HG03280 (cell line): Measurements from ENCODE around the gene ARHGEF16.

Source experiments
- ATAC-seq: cut with Tn5 transposase; IDR thresholded peaks from one replicate; pipeline ENCODE4 v1.9.1; 2021; ENCODE audit warnings: mild to moderate bottlenecking, moderate library complexity; ENCODE audit not compliant: unreplicated experiment

Gene ARHGEF16

DNA sequence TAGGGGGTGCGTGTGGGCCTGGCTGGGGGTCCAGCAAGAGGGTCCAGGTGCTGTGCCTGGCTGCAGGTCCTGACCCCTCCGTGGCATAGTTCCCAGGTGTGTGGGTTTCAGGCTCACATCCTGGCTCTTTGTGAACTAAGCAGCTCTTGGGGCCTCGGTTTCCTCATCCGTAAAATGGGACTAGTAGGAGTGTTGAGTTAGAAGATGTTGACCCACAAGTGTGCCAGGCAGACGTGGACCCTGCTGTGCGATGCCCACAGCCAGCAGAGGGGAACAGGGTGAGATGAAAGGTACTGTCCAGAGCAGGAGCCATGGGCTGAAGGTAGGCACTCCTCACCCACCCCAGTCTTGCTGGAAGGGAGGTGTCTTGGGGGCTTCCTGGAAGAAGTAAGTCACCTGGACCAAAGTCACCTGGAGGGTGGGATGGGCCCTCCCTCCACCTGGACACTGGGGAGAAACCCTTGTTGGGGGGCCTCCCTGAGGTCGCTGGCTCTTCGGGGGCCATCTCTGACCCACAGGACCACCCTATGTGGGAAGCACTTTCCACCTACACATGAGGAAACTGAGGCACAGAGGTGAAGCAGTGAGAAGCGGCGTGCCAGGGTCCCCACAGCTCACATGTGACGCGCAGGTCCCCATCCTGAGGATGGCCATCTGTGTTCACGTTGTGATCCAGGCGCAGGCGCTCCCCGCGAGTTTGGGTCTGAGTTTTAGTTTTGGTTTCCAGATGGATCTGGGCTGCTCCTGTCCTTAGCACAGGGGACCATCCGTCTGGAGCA, 1.4 kb downstream of the ARHGEF16 start:
- no peak for ATAC-seq

DNA sequence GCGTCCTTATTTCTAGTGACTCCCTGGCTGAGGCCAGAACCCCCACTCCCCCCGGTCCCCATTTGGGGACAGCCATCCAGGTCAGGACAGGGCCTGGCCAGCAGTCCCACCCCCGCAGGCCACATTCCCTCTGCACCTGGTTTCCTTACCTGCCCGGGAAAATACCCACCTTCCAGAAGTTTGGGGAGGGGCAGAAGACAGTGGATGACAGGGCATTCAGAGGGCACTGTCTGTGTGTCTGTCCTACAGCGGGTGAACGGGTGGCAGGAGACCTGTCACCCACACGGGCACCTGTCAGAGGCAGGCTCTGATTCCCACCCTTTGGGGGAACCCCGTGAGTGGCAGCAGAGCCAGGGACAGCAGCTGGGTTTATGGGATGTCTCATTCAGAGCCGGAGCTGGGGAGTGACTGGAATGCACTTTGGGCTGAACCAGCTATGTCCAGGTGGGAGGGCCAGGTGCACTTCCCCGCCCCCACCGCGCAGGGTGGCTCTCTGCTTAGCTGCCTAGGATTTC, 2.0 kb downstream of the ARHGEF16 start:
- ATAC-seq = no peak

DNA sequence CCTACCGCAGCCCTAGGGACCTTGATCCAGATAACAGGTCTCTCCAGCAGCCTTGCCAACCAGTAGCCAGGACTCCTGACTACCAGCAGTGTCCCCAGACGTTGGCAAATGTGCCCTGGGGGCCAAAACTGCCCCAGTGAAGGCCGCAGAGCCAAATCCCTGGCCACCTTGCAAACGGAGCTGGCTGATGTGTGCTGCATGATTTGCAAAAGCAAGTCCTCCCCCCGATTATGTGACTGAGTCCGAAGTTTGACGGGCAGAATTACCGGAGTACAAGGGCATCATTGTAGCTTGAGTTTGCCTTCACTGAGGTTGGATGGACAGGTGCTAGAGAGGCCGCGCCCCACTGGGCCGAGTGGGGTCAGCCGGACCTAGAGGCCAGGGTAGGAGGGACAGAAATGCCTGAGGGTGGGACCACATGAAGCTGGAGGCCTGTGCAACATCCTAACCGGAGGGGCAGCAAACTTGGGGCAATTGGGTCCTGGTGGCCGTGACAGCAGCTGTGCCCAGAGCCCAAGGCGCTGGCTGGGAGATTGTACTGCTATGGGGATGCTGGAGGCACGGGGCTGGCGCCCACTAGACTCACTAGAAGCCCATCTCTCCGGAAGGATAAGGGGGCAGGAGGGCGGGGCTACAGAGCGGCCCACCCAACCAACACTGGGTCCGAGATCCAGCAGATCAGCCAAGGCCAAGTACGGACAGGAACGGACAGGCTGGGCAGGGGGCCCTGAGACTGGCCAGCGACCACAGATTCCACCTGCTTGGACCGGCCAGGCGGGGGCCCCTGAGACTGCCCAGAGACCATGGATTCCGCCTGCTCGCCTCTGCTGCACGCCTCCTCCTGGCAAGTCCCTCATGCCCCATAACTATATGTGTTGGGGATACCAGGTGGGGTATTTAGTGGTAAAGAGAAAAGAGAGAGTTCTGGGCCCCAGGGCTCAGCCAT, 2.8 kb downstream of the ARHGEF16 start:
- no peak for ATAC-seq

DNA sequence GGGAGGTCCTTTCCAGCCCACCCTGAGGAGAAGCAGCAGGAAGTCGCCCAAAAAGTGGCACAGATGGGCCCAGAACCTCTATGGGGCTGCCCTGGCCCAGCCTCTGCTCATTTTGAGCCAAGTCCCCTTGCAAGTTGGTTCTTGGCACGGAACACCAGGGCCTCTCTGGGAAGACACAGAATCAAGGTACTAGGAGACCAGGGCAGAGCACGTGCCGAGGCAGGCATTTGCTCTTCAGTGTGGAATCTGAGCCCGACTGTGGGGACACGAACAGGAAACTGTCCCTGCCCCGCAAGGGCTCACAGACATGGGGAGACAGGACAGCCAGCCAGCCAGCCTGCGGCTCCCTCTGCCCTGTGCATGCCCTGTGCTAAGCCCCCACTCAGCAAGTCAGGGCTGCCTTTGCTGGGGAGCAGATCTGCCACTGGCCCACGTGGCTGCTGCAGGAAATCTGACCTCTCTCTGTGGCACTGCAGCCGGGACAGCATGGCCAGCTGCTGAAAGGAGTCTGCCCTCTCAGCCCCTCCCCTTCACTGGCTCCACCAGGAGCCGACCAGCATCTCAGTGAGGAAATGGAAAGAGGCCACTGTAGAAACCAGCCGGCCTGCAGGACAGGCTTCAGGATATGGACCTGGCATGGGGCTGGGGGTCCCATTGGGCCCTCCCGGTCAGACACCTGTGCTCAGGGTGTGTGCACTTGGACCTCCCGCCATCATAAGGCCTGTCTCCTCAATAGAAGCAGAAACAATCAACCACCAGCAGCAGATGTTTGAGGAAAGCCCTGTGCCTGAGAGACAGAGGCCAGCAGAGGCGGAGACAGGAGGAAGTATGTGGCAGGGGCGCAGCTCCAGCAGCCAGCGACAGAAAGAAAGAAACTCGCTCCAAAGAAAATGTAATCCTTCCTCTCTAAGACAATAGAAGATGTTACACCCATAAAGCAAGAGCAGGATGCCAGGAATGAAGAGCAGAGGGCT, 3.7 kb downstream of the ARHGEF16 start:
- ATAC-seq = no peak

DNA sequence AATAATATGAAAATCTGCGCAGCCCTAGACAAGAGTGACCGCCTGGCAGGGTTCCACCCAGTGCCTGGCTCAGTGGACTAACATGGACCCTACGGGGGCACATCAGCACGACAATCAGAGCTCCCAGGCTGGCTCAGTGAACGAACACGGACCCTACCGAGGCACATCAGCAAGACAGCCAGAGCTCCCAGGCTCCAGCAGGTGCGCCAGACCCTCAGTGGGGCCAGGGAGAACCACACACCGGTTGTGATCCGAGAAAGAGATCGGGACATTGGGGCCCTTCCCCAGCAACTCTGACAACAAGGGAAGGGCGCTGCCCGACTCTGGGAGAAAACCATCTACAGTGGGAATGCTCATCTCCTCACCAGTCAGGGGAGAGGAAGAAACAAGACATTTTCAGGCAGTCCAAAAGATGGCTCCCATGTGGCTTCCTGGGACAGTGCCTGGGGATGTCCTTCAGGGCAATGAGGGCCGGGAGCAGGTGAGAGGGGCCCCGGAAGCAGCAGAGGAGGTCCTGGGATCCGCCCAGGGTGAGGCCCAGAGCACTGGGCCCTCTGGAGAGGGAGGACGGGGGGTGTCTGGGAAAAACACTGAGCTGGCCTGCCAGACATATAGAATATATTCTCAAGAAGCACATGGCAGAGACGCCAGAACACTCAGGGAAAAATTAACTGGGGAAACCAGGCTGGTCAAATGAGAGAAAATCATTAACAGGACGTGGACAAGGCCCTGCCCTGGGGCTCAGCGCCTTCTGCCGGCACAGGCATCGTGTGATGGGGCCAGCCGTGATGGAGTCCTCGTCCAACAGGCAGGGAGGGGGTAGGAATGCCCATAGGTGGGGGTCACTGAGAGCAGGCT, 4.8 kb downstream of the ARHGEF16 start:
- ATAC-seq = no peak

DNA sequence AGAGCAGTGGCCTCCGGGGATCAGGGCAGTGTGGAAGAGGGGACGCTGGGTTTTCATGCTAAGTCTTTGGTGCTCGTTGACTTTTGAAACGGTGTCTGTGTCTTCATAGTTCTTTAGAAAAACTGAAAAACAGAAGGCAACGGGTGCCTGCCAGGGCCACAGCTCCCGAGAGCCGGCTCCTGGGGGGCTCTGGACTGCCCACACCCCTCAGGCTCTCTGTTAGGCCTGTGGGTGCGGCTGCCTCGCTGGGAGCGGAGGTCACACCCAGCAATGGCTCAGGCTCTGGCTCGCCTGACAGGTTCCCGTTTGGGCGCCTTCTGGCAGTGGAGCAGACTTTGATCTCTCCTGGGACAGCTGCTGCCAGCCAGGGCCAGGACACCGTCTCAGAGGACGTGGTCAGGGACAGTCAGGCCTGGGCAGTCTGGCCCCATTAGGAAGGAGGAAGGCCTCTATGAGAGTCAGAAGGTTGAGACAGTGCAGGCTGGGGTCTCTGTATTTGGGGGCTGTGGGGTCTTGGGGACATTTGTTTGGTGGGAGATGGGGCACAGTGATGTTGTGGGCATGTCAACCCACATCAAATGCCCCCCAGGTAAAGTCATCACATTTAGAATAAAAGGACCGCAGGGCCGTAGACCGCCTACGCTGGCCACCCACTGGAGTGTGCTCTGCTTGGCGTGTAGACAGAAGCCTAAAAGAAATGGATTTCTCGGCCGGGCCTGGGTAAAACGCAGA, 5.6 kb downstream of the ARHGEF16 start:
- ATAC-seq = no peak

DNA sequence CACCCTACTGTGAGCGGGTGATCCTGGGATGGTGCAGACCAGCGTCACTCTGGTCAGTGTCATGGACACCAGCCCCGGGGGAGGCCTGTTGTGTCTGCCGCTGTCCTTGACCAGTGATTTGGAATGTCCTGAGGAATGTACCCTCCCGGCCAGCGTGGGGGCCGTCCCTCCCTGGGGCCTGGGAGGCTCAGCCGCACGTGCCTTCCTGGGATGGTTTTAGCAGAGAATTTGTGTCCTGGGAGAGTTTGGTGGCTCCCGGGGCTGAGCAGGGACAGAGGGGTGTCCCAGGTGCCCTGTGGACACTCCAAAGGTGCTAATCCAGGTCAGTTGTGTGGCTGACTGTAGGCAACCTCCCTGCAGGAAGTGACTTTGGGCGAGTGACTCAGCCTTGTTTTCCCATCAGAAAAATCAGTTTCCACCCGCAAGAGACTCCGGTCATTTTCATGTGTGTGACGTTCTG, 6.2 kb downstream of the ARHGEF16 start:
- ATAC-seq = no peak

DNA sequence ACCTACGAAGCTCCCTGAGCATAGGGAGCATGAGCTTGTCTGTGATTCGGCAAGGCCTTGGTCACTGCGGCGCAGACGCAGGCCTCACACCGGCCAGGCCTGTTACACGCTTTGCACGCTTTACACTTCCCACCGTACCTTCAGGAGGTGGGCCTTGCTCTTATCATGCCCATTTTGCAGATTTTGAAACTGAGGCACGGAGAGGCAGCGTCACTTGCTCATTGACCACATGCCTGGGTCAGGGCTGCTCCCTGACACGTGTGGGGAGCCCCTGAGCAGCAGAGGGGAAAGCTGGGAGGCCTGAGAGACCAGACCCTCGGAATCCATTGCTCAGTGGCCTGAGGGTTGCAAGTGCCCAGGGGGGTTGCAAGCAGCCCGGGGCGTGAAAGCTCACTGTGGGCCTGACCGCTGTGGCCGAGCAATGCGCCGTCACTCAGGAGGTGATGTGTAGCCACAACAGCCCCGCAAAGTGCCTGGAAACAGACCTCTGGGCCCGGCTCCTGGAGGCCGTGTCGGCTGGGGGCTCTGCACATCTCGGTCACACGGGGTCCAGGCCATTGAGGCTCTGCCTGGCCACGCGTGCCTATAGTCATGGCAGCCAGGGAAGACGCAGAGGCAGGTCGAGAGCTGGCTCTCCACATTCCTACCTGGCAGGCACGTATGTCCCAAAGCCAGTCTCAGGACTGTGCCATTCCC, 6.9 kb downstream of the ARHGEF16 start:
- no peak for ATAC-seq

DNA sequence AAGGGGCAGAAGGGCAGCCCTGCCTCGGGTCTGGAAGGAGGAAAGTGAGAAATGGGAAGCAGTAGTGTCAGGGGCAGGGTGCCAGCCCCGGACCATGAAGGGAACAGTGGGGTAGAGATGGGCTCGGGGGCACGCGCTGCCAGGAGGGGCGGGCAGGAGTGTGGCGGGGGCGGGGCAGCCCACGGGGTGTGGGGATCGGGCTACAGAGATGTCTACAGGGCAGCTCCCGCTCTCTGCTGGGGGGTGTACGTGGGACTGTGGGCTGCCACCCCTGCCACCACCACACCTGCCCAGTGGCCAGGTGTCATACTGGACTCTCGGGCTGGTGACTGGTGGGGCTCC, 7.4 kb downstream of the ARHGEF16 start:
- no peak for ATAC-seq

DNA sequence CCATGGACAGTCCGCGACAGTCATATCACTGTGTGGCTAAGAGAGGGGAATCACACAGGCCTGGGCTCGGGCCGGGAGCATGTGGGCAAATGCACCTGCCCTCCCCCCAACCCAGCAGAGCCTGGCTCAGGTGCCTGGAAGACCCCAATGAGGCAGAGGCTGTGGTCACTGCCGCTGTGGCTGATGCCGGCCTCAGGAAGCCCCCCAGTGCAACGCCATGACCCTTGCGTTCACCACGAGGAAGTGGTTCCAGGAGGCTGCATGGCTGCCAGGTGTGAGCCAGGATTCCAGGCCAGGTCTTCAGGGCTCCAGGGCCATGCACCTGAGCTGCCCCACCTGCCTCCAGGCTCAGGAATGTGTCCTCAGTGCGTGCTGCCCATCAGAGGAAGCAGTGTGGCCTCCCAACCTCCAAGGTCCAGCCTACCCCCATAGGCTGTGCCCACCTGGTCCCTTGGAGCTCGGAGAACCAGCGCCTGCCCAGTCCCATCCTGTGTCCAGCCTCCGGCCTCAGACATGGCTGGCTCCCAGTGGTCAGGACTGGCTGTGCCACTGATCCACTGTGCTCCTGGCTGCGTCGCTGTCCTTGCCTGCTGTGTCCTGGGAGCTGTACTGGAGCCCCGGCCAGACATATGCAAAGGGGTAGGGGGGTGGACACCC, 8.0 kb downstream of the ARHGEF16 start:
- no peak for ATAC-seq

DNA sequence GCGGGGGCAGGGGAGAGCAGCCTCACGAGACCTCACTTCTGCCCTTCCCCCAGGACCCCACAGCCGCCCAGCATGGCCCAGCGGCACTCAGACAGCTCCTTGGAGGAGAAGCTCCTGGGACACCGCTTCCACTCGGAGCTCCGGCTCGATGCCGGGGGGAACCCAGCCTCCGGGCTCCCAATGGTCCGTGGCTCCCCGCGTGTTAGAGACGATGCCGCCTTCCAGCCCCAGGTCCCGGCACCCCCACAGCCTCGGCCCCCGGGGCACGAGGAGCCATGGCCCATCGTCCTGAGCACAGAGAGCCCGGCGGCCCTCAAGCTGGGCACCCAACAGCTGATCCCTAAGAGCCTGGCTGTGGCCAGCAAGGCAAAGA, 8.5 kb downstream of the ARHGEF16 start:
- no peak for ATAC-seq

DNA sequence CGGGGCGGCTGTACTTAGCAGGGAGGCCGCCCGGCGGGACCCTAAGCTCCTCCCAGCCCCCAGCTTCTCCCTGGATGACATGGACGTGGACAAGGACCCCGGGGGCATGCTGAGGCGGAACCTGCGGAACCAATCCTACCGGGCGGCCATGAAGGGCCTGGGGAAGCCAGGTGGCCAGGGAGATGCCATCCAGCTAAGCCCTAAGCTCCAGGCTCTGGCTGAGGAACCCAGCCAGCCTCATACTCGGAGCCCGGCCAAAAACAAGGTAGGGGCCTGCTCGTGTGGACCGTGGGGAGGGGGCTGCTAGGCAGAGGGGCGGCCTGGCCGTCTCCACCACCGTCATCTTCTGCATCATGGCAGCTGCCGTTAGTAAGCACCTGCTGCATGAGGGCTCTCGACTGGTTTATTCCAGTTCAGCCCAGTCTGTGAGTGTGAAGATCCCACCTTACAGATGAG, 9.0 kb downstream of the ARHGEF16 start:
- no peak for ATAC-seq

DNA sequence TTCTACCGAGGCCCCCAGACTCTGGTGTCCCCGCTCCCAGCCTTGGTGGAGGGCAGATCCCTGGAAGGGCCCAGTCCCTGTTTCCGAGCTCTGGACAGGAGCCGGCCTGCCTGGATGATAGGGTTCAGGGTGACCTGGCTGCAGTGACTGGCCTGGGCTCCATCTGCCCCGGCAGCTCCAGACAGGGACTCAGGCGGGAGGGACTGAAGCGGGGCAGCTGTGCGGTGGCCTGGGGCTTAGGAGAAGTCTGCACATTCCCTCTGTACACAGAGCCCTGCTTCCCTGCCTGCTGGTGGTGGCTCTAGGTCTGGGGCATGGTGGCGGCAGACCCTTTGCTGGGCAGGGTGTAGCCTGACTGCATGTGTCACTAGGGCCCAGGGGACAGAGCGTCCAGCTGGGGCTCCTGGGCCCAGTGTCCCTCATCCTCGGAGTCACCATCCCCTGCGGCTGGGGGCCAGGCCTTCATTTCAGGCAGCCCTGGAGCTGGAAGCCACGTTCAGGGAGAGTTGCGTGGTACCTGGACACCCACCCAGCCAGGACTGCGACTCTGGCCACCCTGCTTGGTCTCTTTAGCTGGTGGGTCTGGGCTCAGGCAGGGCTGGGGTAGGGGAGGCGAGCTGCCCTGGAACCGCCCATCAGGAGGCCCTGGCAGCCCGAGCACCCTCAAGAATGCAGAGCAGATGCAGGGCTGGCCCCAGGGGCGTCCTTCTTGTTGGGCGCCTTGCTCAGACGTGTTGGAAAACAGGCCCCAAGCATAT, 9.6 kb downstream of the ARHGEF16 start:
- no peak for ATAC-seq

DNA sequence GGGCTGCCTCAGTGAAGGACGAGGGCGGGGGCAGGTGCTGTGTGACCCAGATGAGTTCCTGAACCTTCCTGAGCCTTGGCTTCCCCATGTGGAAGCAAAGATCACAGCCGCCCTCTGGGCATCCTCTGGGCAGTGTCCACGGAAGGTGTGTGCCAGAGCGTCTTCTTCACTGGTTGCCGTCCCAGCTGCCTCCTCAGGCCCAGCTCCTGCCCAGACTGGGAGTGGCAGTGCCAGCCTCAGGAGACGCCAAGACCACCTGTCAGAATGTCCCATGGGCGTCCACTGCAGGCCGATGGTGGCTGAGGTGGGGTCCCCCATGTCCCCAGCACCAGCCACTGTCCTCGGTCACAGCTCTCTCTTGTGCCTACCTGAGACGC, 10.2 kb downstream of the ARHGEF16 start:
- ATAC-seq = no peak

DNA sequence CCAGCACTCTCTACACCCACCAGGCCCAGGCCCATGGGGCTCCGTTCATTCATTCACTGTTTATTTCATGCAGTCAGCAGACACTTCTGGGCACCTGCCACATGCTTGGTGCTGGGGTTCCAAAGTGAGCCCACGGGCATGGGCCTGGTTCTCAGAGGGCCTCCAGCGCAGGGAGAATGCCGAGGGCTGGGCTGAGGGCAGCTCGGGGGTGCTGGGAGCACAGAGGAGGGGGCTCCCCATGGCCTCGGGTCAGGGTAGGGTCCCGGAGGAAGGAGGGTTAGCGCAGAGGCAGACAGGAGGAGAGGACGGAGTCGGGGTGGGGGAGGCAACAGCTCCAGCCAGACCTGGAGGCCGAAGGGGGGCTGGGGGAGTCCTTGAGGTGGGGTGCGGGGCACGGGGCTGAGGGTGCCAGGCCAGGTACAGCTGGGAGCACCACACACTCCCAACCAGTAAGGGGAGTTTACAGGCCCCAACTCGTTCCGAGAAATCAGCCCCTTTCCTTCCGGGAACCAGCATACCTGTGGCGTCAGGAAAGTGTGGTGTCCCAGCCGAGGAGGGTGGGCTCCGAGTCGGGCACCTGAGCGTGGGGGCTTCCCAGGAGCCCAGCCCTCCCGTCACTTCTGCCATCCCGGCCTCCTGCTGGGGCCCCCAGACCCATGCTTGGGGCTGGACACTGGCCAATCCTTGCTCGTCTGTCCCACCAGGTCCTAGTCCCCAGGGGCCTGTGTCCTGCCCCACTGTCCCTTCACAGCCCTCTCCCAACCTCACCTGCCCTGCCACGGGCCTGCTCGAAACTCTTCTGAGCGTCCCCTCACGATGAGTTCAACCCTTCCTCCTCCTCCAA, 10.8 kb downstream of the ARHGEF16 start:
- no peak for ATAC-seq

DNA sequence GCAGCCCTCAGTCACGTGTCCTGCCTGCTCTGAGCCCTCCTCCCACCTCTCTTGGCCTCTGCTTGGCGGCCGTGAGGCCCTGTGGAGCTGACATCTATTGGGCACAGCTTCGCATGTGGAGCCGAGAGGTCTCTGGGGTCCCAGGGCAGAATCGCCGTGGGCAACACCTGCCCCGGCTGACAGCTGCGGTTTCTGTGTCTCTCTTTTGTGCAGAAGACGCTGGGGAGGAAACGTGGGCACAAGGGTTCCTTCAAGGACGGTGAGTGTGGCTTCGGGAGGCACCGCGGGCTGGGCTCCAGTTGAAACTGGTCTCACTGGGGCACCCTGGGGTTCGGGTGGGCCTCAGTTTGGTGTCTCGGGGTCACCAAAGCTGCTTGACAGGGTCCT, 11.5 kb downstream of the ARHGEF16 start:
- ATAC-seq = no peak
